ENCODE measurements around the gene ZDHHC1.

ZDHHC1 gene

DNA sequence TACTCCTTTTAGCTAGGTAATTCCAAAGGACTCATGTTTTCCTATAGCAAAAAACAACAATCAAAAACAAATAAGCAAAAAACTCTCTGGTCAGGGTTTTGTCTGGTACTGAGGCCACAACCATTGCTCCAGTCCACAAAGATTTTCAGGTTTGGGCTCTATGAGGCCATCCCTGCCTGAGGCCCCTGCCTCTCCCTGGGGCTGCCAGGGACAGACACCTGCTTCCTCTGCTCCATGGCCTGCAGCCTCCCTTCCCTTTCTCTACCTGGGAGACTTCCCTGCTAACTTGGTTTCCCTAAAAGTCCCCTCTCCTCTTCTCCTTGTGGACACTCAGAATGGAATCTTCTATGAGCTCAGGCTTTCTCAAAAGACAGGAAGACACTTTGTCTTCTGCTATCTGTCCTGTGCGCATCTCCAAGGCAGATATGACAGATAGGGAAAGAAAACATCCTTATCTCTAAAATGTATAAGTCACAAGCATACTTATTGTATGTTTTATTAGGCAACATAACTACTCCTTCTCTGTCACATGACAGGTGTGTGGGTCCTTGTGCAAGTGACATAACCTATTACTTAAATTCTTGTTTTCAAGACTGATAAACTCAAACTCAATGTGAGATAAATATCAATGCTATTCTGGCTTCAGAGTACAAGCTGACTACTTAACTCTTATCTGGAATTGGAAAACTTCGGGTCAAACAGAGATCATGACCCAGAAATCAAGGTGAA, 1.2 kb upstream of the ZDHHC1 start:
- no peak for TF ChIP-seq GATA2 (IDR thresholded peaks at IDR 0.05; ENCODE audit: low read depth, low read length)

DNA sequence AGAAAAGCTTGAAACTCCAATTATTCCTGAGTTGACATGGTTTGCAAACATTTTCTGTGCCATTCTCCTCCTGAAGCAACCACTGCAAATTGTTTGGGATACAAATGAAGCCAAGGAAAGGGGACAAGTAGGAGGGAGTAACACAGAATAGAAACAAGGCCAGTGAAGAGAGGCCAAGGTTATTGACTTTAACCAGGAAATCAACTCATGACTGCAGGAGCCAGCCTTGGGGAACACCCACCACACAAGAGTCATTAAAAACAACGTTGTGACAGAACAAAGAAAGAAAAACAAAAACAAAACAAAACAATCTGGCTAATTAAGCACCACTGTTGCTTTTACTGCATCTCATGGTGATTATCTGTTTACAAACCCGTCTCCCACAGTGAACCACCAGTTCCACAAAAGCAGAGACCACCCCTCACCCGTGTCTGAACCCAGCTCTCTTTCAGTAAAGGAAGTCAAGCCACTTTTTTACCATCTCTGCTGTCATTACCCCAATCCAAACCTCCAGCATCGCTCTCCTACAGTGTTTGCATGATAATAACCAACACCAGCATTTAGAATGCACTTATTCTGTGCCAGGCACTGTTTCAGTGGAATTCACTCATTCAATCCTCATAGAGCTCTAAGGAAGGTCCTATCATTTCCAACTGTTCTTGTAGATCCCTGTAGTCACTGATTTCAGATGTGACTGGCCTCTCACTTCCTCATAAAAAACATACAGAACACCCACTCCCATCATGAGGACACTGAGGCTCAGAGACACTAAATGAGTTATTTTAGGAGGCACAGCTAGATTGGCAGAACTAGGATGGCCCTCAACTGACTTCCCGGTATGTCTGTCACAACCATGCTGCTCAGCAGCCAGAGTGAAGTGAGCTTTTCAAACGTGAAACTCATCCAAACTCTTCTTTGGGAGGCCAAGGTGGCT, 2.0 kb downstream of the ZDHHC1 start:
- TF ChIP-seq GATA2 (IDR thresholded peaks at IDR 0.05; ENCODE audit: low read depth, low read length) (no peak), GATA3 (IDR thresholded peaks at IDR 0.05; ENCODE audit: low read depth, low read length) (no peak)

DNA sequence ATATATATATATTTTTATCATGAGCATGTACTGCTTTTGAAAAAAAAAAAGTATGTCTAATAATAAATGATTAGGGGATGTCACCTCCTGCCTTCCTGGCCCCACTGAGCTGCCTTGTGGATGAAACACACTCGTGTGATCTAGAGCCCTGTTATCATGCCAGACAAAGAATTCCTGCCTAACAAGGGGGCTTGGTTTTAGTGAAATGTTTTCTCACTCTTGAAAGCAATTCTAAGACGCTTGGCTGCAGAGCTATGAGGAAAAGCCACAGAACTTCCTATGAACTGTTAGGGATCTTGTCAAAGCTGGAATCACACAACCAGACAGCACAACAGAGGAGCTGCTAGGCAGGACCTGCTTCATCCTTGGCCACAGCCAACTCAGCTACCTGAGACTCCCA, 4.0 kb downstream of the ZDHHC1 start:
- no peak for TF ChIP-seq GATA2 (IDR thresholded peaks at IDR 0.05; ENCODE audit: low read depth, low read length)
- TF ChIP-seq GATA3 (IDR thresholded peaks at IDR 0.05; ENCODE audit: low read depth, low read length), result no peak

DNA sequence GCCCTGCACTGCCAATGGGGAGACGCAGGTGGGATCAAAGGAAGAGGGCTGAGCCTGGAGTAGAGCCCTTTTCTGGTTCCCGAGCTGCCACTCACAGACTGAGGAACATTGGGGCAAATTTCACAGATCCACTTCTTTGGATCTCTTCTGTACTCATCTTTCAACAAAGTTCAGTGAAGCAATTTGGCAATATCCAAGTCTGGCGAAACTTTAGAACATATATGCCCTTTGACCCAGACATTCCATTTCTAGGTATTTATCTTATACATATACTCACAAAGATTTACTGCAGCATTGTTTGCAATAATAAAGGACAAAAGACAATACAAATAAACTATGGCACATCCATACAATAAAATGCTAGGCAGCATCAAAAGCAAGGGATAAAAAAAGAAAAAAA, 4.9 kb downstream of the ZDHHC1 start:
- TF ChIP-seq GATA3 (IDR thresholded peaks at IDR 0.05; ENCODE audit: low read depth, low read length) (no peak), GATA2 (IDR thresholded peaks at IDR 0.05; ENCODE audit: low read depth, low read length) (no peak)

DNA sequence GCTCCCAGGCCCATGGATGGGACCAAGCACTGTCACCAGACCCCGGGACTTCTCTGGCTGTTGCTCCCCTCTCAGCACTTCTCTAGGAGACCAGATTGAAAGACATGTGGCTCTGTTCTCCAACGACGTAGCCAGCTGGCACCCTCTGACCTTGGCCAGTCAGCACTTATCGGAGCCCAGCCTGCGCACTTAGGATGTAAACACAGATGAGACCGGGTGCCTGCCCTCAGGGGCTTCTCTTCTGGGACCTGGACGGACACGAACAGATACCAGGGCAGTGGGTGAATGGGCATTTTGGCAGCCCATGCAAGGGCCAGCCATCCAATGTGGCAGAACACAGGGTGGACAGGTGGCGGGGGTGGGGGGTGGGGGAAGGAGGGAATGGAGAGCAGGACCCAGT, 6.6 kb downstream of the ZDHHC1 start:
- TF ChIP-seq GATA3 (IDR thresholded peaks at IDR 0.05; ENCODE audit: low read depth, low read length) (no peak), GATA2 (IDR thresholded peaks at IDR 0.05; ENCODE audit: low read depth, low read length) (no peak)

DNA sequence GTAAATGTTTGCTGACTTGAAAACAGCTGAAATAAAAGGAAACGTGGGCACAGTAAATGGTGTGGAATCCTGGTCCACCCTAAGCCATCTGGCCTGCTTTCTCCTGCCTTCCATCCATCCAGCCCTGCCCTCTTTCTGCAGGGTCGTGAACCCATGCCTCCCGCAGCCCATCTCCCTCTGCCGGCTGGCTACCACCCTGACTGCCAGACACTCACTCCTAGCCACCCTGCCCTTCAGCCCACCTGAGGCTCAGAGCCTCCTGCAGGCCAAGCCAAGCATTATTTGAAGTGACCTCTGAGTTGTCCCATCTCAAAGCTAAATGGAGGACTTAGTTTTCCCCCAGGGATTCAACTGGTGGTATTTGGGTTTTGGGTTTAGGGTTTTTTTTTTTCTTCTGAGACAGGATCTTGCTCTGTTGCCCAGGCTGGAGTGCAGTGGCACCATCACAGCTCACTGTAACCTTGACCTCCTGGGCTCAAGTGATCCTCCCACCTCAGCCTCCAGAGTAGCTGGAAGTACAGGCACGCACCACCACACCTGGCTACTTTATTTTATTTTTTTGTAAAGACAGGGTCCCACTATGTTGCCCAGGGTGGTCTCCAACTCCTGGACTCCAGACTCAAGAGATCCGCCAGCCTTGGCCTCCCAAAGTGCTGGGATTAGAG, 8.4 kb downstream of the ZDHHC1 start:
- TF ChIP-seq GATA2 (IDR thresholded peaks at IDR 0.05; ENCODE audit: low read depth, low read length) (no peak), GATA3 (IDR thresholded peaks at IDR 0.05; ENCODE audit: low read depth, low read length) (no peak)

DNA sequence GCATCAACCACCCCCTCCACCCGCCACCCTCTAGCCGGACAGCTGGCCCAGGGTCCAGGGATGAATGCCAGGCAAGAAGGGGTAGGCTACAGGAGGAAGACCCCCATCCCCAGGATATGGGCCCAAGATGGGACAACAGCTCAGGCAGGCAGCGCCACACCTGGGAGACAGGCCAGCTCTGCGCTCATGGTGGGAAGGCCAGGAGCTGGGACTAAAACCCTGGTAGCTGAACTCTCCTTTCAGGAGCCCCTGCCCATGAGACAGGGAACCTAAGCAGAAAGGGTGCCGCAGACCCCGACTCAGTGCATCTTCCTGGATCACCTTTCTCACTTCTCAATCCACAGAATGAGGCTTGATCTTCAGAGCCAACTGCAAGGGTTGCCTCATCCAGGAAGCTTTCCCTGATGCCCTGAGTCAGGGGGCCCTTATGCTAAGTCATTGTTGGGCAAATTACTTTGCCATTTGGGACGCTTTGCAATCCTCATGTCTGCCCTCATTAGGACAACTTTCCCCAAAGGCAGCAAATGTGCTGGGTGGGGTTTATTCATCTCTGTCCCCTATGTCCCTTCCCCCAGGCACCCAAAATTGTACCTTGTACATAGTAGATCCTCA, 9.0 kb downstream of the ZDHHC1 start:
- TF ChIP-seq GATA3 (IDR thresholded peaks at IDR 0.05; ENCODE audit: low read depth, low read length), result no peak
- no peak for TF ChIP-seq GATA2 (IDR thresholded peaks at IDR 0.05; ENCODE audit: low read depth, low read length)

DNA sequence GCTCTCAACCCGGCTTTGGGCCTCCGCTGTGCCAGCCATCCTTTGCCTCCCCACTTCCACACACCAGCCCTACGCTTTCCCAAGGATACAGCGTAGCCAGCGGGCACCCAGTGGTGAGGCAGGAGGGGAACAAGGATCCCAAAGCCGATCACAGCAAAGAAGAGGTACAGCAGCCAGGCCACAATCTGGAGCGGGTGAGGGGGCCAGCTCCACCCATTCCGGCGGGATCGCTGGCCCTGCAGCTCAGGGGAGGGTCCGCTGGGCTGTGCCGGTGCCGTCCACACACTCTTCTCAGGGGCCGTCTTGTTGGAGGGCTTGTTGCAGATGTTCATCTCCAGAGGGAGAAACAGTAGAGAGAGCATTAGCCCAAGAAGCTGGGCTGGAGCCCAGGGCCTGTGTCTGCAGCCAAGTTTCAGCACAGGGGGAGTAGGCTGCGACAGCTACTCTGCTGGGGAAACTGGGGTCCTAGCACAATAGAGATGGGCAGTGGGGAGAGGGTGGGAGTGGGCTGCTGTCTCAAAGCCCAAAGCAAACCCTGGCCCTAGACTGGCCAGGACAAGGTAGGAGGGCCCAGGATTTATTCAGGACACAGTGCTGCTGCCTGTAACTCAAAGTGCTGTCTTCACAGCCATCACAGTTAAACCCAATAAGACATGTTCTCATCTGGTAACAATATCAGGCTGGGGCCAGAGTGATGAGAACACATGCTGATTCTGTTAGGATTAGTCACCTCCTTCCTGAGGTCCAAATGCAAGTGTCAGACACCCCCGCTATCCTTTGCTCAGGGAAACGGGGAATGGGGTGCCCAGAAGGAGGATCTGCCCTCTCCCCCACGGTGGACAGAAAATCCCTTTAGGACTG, 9.9 kb downstream of the ZDHHC1 start:
- TF ChIP-seq GATA2 (IDR thresholded peaks at IDR 0.05; ENCODE audit: low read depth, low read length), result no peak
- no peak for TF ChIP-seq GATA3 (IDR thresholded peaks at IDR 0.05; ENCODE audit: low read depth, low read length)

DNA sequence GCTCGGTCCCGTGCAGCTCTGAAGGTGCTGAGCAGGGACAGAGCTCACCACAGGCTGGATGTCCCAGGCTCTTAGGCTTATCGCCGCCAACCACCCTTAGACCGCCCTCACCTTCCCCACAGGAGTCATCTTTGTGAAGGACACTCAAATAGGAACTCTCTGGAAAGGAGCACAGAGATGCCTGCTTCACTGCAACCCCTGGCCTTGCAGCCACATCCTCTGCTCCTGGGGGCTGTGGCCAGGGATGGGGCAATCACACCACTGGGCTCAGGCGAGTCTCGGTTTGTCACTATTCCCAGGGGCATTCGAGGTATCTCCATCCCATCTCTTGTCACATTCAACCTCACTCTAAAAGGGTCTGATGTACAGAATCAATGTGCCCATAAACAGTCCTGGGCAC, 10.9 kb downstream of the ZDHHC1 start:
- no peak for TF ChIP-seq GATA3 (IDR thresholded peaks at IDR 0.05; ENCODE audit: low read depth, low read length)
- TF ChIP-seq GATA2 (IDR thresholded peaks at IDR 0.05; ENCODE audit: low read depth, low read length), result no peak

DNA sequence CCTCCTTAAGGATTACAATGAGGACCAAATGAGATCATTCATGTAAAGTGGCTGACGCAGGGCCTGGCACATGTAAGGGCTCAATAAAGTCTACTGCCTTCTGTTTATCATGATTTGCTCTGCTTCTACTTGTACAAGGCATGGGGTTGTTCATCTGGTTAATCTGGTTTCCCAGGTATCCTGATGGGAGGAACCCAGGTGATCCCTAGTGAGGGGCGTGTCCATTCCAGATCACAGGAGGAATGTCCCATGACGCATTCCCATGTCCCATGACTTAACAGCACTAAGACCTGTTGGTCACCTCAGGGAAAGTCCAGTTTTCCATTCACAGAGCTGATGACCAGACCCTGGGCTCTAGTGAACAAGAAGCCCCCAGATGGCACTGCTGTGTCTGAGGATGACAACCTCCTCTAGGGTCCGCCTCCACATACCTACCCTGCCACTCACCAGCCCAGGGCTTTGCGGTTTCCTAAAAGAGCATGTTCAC, 11.5 kb downstream of the ZDHHC1 start:
- TF ChIP-seq GATA3 (IDR thresholded peaks at IDR 0.05; ENCODE audit: low read depth, low read length), result no peak
- TF ChIP-seq GATA2 (IDR thresholded peaks at IDR 0.05; ENCODE audit: low read depth, low read length), result no peak

DNA sequence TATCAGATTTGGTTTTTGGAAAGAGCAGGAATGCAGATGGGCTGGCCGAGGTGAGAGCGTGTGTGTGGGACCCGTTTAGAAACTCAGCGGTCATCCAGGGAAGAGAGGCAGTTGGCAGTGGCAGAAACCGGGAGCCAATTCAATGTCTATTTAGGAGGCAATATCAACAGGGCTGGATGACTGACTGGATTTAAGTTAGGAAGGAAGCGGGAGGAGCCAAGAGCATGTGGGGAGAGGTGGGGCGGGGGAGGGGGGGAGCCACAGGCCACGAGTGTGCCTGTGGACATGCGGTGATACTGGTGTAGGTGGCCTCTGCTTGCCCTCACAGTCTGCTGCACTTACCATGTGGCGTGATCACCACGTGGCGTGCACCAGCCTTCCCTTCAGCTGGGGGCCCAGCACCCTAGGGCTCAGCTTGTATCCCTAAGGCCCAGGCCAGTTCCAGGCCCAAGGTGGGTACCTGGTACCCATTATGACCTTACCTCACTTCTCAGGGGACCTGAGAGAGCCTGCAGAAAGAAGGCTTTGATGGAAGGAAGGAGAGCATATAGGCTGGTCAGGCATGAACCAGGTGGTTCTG, 12.2 kb downstream of the ZDHHC1 start:
- TF ChIP-seq GATA3 (IDR thresholded peaks at IDR 0.05; ENCODE audit: low read depth, low read length) (no peak), GATA2 (IDR thresholded peaks at IDR 0.05; ENCODE audit: low read depth, low read length) (no peak)

DNA sequence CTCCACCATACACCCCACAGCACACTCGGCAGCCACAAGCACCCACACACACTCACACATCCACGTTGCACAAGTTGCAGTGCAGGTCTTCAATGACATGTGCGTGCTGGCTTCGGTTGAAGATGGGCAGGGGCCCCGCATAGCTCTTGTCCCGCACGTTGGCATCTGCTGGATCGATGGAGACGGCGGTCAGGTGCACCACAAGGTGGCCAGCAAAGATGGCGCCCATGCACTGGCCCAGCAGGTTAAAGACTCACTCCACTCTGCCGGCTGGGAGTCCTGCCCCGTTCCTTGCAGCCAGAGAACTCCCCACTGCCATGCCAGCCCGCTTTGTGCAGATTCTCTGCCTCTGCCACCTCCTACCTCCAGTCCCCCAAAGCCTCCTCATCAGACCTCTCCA, 15.4 kb downstream of the ZDHHC1 start:
- TF ChIP-seq GATA2 (IDR thresholded peaks at IDR 0.05; ENCODE audit: low read depth, low read length), result no peak
- no peak for TF ChIP-seq GATA3 (IDR thresholded peaks at IDR 0.05; ENCODE audit: low read depth, low read length)
